GM18861 (cell line): Measurements from ENCODE around the gene ODAD3.
A peak's percentile ranks its signal among the peaks of the same experiment; 100 is the strongest.
"Not testable (repeated sequence)": the region's sequence is repeated elsewhere in the genome, so short reads cannot be mapped to it uniquely, and the experiment has no call there.

Experiments used
- ATAC-seq: cut with Tn5 transposase; IDR thresholded peaks from one replicate; pipeline ENCODE4 v1.9.1; 2021; ENCODE audit not compliant: unreplicated experiment

The ODAD3 gene

DNA sequence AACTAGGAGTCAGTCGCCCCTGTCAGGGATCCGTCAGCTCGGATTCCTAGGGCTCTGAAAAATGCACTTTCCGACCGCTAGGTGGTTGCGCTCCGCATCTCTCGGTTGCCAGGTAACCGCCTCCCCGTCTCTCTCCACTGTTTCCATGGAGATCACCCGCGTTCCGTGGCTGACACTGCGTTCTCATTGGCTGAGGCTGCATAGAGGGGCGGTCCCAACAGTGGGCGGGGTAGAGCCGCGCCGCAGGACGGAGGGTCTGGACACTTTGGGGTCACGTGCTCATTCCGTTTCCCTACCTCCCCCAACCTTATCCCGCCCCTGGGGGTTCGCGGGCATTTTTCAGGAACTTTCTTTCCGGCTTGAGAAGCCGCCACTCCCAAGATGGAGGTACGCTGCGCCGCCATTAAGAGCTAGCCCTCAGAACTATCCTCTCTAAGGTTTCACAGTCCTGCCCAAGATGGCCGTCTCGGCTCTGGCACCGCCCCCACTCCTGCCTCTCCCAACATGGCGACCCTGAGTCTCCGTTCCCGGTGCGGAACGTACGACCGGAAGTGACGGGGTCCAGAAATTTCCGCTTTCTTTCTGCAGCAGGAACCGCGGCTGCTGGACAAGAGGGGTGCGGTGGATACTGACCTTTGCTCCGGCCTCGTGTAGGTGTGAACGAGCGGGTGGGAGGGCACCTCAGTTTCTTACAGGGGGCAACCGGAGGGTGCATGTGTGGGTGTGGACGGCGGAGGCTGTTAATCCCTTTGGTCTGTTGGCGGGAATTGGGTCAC lies at the start of gene ODAD3, which contains the start of gene PRKCSH:
ODAD3 (minus strand) TSS at position 65 of the 776 bp plus-strand sequence. CDS start 105 bp downstream, outside the sequence.
PRKCSH (plus strand) TSS at position 579 of the 776 bp plus-strand sequence. CDS start 483 bp downstream, outside the sequence.
- ATAC-seq: peak; percentile 79

DNA sequence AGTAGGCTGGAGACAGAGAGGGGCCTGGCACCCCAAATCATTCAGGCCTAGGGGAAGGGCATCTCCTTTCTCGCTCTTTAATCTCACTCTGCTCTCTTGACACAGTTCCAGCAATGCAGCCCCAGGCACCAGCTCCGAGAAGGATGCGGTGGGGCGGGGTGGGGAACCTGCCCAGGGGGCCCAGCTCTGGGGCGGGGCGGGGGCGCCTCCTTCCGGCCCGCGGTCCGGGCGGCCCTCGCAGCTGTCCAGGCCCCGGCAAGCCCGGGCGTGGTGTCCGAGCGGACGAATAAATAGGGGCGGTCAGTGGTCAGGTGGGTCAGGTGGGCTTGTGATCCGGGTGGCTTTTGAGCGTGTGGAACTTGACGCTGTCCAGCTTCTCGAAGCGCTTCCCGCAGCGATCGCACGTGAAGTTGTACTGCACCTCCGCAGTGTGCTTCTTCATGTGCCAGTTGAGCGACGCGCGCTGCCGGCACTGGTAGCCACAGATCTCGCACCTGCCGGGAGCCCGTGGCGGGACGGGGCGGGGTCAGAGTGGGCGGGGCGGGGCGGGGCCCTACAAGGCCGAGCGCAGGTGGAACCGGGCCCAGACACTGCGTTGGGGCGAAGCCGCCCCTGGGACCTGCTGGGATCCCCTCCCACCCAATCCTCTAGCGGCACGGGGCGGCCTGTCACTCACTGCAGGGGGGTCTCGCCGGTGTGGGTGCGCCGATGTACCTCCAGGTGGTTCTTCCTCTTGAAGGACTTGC lies 48.6 kb upstream of the ODAD3 start:
- ATAC-seq: no peak

DNA sequence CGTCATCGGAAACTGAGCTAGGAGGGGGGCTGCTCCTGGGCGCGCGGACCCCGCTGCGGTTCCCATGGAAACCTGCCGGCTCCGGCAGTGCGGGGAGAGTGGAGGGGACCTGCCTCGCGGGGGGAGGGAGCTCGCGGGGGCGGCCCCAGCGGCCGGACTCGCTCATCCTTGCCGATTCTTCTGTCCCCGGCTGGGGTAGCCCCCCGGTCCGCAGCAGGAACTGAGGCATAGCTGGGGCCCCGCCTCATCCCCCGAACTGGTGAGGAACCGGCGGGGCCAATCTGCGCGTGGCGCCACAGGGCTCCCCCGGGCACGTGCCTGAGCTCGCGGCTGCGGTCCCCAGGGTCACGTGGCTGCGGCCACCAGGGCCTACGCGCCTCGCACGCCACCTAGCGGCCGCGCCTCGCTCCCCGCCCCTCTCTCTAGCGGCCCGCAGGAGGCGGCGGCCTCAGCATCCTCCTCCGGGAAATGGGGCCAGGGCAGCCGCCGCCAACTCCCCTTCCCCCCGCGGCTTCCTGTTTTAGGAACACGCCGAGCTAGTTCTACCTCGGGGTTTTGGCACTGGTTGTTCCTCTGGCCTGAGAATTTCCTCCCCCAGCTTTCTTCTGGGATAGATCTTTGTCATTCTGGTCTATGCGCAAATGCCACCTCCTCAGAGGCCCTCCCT lies 47.6 kb upstream of the ODAD3 start:
- peak; percentile 51 for ATAC-seq

DNA sequence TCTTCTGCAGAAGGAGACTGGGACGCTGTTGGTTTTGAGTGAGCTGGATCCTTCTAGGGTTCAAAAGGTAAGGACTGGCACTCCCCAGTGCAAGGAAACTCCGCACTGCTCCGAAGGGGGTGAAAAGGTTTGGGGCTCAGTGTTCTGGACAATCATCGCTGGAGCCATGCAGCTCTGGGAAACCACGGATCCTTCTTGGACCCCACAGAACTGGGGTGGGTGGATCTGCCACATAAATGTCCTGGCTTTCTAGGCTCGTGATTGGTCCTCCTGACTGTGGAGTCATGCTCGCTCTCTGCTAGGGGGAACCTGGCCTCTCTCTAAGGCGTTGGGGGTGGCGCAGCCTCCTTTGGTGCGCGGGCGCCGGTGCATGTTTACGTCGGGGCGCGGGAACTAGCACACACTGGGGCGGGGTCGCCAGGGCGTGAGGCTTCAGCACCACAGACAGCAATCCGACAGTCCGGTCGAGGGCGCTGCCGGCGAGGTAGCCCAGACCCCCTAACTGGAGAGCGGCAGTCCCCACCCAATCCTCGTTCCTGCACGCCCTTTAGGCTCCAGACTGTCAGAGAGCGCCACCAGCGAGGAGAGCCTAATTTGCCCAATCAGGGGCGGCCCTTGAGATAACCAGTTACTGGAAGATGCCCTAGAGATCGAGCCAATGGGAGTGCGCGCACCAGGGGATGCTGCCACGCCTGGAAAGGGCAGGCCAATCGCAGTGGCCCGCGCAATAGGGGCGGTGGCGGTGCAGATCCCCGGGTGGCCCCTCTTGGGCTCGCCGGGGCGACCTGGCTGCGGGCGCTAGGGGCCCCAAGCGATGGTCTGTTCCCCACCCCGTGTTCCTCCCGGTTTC lies 46.8 kb upstream of the ODAD3 start:
- ATAC-seq: peak; percentile 63

DNA sequence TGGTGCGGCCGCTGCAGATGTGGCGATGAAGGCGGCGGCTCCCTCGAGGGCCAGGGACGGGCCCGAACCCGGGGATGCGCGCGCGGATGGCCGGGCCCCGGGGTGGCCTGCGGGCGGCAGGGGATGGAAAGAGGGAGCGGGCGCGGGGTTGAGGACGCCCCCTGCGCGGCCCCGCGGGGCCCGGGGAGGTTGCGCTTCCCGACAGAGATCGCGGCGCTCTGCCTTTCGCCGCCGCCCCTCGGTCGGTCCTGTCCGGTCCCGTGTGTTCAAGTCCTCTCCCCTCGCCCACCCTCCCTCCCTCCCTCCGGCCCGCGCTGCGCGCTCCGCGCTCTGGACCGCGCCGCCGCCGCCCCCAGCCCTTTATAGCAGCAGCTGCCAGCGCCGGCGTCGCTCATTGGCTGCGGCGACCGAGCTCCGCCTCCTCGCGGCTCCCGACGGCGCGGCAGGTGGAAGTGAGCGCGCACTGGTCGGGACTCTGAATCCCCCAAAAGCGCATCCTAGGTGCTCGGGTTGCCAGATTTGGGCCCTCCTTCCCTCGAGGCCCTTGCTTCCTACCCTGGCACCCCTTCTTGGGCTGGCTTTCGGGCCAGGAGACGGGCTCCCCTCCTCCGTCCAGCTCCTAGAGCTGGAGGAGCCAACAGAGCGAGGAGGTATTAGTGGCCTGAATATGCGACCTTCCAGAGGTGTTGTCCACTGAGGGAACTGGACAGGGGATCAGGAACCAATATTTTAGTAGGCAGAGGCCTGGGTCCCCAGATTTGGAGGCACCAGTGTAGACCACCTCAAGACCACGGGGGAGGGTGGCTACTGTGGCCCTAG lies 46.0 kb upstream of the ODAD3 start, which contains the start of gene ELAVL3:
ELAVL3 (minus strand) TSS at position 332 of the 819 bp plus-strand sequence. CDS start 438 bp downstream, outside the sequence.
- ATAC-seq: no peak

DNA sequence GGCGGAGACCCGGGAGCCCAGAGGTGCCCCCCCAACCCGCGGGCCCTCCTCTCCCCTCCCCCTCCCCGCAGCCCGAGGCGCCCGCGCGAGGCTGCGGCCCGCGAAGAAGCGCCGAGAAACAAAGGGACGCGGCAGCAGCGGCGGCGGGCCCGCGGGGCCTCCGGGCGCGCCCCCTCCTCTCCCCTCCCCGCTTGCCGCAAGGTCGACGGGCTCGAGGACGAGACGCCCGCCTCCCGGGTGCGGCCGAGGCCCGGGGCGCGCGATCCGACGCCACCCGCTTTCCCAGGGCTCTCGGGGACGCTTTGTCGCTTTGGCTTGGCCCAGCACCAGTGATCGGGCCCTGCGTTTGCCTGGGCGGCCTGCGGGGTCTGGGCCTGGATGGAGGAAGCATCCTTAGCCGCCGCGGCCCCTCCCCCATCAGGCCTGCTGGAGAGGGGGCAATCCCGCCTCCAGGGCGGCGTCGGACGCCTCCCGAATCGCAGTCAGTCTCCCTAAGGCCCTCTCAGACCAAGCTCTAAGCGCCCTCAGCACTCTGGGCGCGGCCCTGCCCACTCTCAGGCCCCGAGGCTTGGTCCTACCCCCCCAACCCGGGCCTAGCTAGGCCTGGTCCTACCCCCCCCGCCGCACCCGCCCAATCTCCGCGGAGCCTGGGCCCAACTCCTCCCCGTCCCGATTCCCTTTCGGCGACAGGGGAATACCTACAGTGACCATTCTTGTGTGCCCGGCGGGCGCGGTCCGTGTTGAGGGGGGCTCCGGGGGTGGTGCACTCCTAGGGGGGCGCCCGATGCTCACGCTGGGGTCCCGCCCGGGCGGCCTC lies 45.2 kb upstream of the ODAD3 start:
- no peak for ATAC-seq

DNA sequence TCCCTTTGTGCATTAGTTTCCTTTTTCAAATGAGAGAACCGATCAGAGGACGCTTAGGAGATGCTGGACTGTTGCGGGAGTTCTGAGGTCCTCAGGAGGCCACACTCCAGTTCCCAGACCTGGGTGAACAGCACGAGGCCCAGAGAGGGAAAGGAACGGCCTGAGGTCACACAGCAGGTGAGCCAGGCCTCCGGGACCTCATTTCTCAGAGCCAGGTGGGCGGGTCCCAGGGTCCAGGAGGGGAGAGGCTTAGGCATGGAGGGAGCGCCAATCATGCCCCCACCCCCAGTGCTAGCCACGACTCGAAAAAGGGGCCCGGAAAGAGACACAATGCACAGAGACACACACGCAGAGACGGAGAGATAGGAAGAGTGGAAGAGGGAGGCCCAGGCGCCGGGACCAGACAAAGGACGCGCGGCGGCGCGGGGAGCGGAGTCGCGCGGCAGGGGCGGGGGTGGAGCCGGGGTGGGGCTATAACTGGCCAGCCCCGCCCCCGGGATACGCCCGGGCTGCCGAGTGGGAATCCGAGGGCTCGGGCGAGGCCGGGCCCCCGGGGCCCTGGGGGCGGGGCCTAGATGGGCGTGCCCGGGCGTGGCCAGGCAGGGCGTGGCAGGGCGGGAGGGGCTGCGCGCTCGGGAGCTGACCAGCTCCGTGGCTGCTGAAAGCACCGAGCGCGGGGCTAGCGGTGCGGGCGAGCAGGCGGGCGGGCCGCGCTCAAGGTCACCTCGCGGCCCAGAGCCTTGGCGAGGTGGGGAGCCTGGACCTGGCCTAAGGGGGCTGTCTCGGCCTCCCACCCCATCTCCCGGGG lies 44.4 kb upstream of the ODAD3 start:
- ATAC-seq: no peak

DNA sequence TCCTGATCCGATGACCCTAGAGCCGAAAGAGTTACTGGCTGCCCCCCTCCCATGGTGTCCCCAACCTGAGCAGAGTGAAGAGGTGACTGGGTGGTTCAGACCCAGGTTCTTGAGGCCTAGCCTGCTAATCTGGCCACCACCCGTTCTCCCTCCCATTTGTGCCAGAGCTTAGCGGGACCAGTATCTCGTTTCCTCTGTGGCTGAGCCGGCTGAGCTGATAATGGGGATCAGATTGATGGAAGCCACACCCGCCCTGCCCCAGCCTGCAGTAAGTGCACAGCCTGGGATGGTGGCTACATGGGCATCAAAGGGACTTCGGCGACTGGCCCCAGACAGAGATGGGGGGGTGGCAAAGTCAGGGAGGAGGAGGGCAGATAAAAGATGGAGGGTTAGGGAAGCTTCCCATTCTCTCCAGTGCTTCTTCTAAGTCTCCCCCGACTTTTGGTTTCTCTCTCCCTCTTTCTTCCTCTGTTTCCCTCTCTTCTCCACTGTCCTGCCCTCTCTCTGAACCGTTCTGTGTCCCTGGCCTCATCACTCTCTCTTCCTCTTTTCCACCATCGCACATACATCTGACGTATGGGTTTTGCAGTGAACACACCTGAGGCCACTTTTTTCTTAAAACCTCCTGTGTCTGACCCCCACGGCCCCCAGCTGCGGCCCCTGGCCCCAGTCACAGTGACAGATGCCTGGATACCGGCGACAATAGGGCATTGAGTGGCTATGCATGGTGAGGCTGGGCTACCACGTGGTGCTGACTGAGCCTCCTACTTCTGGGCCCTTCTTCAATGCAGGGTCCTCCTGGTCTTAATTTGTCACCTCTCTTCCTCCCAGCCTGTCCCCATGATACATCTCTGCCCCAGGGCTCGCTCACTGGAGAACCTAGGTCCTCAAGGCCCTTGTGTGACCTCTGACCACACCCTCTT lies 43.5 kb upstream of the ODAD3 start:
- ATAC-seq: no peak

DNA sequence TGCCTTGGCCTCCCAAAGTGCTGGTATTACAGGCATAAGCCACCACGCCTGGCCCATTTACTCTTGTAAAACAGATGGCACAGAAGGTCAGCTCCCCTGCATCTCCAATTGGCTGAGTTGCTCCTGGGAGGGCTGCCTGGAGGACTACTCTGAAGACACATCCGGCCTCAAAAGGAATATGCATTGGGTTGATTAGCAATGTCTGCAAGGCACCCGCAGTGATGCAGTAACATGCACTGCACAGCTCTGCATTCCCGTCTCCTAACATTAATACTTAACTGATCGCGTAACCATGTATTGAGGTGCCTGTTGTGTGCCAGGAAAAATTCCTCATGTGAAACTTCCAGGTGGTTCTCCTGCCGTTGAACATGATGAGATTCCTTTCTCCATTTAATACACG lies 40.9 kb upstream of the ODAD3 start:
- ATAC-seq: no peak

DNA sequence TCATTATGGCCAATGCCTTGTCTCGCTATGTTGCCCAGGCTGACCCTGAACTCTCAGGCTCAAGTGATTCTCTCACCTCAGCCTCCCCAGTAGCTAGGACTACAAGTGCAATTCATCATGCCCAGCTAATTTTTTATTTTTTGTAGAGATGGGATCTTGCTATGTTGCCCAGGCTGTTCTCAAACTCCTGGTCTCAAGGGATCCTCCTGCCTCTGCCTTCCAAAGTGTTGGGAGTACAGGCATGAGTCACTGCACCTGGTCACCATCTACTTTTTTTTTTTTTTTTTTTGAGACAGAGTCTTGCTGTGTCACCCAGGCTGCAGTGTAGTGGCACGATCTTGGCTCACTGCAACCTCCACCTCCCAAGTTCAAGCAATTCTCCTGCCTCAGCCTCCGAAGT lies 40.4 kb upstream of the ODAD3 start:
- ATAC-seq: not testable (repeated sequence)

DNA sequence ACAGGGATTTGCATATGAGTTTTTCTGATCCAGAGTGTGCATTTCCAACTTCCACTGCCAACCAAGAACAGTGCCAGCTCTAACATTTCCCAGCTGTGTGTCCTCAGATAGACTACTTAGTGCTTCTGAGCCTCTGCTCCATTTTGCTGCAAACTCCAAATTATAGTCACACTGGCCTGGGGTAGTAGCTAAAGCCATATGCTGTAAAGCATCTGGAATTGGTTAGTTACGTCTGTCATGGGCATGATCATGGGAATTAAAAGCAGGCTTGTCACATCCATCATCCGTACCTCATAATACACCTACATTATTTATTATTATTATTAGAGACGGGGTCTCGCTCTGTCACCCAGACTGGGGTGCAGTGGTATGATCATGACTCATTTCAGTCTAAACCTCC lies 38.8 kb upstream of the ODAD3 start:
- ATAC-seq: no peak

DNA sequence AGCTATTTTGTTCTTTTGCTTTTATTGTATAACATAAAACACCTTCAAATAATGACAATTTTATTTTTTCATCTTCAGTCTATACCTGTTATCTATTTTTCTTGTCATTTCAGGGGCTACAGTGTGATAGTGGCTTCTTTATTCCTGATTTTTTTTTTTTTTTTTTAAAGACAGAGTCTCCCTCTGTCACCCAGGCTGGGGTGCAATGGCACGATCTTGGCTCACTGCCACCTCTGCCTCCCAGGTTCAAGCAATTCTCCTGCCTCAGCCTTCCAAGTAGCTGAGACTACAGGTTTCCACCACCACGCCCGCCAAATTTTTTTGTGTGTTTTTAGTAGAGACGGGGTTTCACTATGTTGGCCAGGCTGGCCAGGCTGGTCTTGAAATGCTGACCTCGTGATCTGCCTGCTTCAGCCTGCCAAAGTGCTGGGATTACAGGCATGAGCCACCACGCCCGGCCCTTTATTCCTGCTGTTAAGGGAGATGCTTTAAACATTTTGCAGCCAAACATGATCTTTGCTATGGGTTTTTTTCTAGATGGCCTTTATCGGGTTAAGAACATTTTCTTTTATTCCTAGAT lies 33.4 kb upstream of the ODAD3 start:
- ATAC-seq: not testable (repeated sequence)

DNA sequence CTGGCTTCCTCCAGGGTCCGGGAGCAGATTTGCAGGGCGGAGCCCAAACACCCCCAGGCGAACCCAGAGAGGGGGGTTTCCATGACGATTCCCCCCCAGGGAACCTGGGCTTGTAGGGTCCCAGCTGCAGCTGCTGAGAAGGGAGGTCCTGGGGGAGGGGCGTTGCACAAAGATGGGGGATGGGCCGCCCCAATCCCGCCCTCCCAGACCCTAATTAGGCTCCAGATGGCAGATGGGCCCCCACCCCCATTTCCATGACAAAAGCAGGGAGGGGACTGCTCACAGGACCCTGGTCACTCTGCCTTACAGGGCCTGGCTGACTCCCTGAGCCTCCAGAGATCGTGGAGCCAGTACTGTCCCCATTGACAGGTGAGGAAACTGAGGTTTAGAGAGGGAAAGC lies 30.7 kb upstream of the ODAD3 start:
- no peak for ATAC-seq

DNA sequence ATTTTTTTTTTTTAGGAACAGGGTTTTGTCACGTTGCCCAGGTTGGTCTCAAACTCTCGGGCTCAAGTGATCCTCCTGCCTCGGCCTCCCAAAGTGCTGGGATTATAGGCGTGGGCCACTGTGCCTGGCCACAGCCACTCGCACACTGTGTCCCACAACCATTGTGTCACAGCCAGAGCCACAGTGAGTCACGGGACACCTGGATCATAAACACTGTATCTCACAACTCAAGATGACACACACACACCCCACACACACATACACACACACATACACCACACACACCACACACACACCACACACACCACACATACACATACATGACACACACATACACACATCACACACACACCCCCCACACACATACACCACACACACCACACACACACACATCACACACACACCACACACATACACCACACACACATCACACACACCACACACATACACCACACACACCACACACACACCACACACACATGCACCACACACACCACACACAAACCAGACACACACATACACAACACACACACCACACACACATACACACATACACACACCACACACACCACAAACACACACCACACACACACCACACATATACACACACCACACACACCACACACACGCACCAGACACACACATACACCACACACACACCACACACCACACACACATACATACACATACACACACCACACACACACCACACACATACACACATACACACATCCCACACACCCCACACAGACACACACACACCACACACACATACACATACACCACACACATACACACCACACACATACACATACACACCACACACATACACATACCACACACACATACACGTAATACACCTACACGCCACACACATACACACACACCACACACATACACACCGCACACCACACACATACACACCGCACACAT lies 29.7 kb upstream of the ODAD3 start:
- ATAC-seq: no peak

DNA sequence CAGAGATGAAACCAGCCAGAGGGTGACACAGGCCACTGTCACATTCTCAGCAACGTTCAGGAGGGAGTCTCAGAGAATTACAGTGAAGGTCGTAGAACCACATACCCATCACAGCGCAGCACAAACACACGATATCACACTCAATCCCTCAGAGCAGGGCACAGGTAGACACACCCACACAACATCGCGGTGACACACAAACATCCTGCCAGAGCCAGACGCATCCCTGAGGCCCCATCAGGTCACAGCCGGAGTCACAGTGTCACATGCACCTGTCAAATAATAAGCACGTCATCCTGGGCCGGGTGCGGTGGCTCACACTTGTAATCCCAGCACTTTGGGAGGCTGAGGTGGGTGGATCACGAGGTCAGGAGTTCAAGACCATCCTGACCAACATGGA lies 28.5 kb upstream of the ODAD3 start:
- ATAC-seq: no peak

DNA sequence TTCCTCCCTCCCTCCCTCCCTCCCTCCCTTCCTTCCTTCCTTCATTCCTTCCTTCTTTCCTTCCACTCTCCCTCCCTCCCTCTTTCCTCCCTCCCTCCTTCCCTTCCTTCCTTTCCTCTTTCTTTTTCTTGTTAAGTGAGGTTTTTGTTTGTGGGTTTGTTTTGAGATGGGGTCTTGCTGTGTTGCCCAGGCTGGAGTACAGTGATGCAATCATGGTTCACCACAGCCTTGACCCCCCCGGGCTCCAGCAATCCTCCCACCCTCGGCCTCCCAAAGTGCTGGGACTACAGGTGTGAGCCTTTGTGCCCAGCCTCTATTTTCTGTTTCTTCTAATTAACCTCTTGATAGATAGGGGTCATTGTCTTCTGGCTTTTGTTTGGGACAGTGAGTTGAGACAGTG lies 26.5 kb upstream of the ODAD3 start:
- no peak for ATAC-seq
